Heart right ventricle (tissue), 16 donors: ENCODE results near the gene PNPLA6. TPM values are rescaled to one million over a fixed set of nuclear protein-coding genes. Genes with fewer than 3 reads are reported as not detected.

Experiments used
- ATAC-seq, 8 donors: fragments of 200-7000 bp; cut with Tn5 transposase; one replicate each; pipeline ENCODE4 v1.9.1; 2020; ENCODE audit warnings: mild to moderate bottlenecking in 8 of 8, moderate library complexity in 8 of 8, moderate number of reproducible peaks in 1 of 8
- DNase-seq, 2 donors: peaks; one replicate each; pipeline ENCODE4 v3.0.0-alpha.2; 2020
- H3K27ac ChIP-seq, 10 donors: fragments of 200-600 bp; sonication (generic) in 2 of 10; one replicate each; pipeline versions ENCODE4 v1.5.0 to v1.8.0; 2020 to 2022; ENCODE audit warnings: mild to moderate bottlenecking in 3 of 10
- H3K27me3 ChIP-seq, 7 donors: fragments of 200-600 bp; one replicate each; pipeline ENCODE4 v1.8.0; 2021 to 2022; ENCODE audit warnings: mild to moderate bottlenecking in 2 of 7
- H3K36me3 ChIP-seq, 9 donors: fragments of 200-600 bp; sonication (generic) in 1 of 9; one replicate each; pipeline versions ENCODE4 v1.5.0 to v1.8.0; 2020 to 2022; ENCODE audit warnings: mild to moderate bottlenecking in 2 of 9
- H3K4me1 ChIP-seq, 9 donors: fragments of 200-600 bp; sonication (generic) in 1 of 9; one replicate each; pipeline versions ENCODE4 v1.5.0 to v1.8.0; 2020 to 2022; ENCODE audit warnings: mild to moderate bottlenecking in 4 of 9
- H3K4me3 ChIP-seq, 10 donors: fragments of 200-600 bp; sonication (generic) in 2 of 10; one replicate each; pipeline versions ENCODE4 v1.5.0 to v1.8.0; 2020 to 2022; ENCODE audit warnings: mild to moderate bottlenecking in 7 of 10, moderate library complexity in 2 of 10
- H3K9me3 ChIP-seq, 11 donors: fragments of 200-600 bp in 10 of 11; sonication (generic) in 2 of 11; one replicate each; pipeline versions ENCODE4 v1.5.0 to v1.8.0; 2013 to 2022; ENCODE audit warnings: mild to moderate bottlenecking in 2 of 11, control low read depth in 1 of 11, moderate library complexity in 1 of 11
- CTCF ChIP-seq, 9 donors: fragments of 200-600 bp; sonication (generic) in 2 of 9; IDR thresholded peaks; one replicate each; pipeline versions ENCODE4 v1.5.0 to v1.8.0; 2021 to 2022; ENCODE audit warnings: antibody characterized with exemption in 9 of 9, mild to moderate bottlenecking in 5 of 9, moderate library complexity in 1 of 9
- WGBS, 2 donors: extraction: QIAGEN DNeasy Blood & Tissue Kit; methylation state at CpG; one replicate each; pipeline ENCODE4 v1.1.7; 2013; ENCODE audit warnings: inconsistent platforms in 1 of 2; 5-methylcytosine and 5-hydroxymethylcytosine counted together
- intact Hi-C, 10 donors: fragments of 100-400 bp; cut with DNase I; formaldehyde crosslinking; loops; one replicate each; pipeline versions ENCODE4 v1.11.1 to v1.14.2; 2022
- polyA plus RNA-seq, 2 donors: library from polyadenylated mRNA; stranded (reverse); fragments of 200-250 nt; gene quantifications; one replicate each; pipeline ENCODE4 v1.2.3, GENCODE V29; 2013
- total RNA-seq, 10 donors: library from RNA; stranded (reverse); fragmentation: NEBNext Ultra II Directional in 3 of 10; extraction: Animal tissue kit (Norgen Biotek cat#: 25700) in 3 of 10; gene quantifications; one replicate each; pipeline versions ENCODE4 v1.2.1 to v1.2.4, GENCODE V29; 2021 to 2023
- donor health status: Arrhythmogenic right ventricular cardiomyopathy.
- donor health status: ischemic (EF 13 %, LVEDD 7.1; RV severe dilation, severe dysfunction).
- donor health status: healthy with polysubstance abuse.
- donor health status: DM: no; HTN: yes; CAD: no.
- donor health status: DM: no; HTN: no; CAD: no.
- donor health status: ischemic (EF 25% LVEDD 6.9; RV normal size, moderate dysfunction).
- donor health status: ischemic (EF 25% LVEDD 5.7; RV mildly dilated, moderate dysfunction).
- donor health status: healthy.
- donor health status: DM: yes; HTN: yes; CAD: no.
- donor health status: Ischemic cardiomyopathy.
- donor health status: ischemic (EF 35%, LVEDD 5.7; RV mildly dilated, moderate dysfunction).
- donor health status: nonischemic (EF 11% LVEDD 7.7; RV severe dilation, severe dysfunction).
- donor health status: DM: yes; HTN: yes; CAD: no.
- donor health status: PGD.
- donor health status: ischemic (EF 29% LVEDD 5.4; RV normal size, mild dysfunction).
- donor health status: nonischemic (EF 23%, LVEDD 6.1; RV moderate dilation, normal function).

PNPLA6 gene
- total and polyA plus RNA-seq, 12 donors = 33.9 to 73.8 (median 41.6) TPM

GRCh38 chr19:7509625-7510024 lies 25.9 kb upstream of the PNPLA6 start:
- ATAC-seq (no peak), DNase-seq (no peak)
- Histone ChIP-seq H3K9me3 (no peaks in the 10 kb centered on the region), H3K27ac (no peak overlapping the region), H3K27me3 (peaks cover 0 to 15% (median 14%) of the 10 kb centered on the region in 7 donors), H3K4me1 (peaks cover 3 to 19% (median 8%) of the 10 kb centered on the region in 9 donors), H3K36me3 (no peaks in the 10 kb centered on the region), H3K4me3 (no peak overlapping the region)
- intact Hi-C loops = loop anchor here in 2 of 10 donors (1.0 to 10.0 kb wide), 2 partner anchors 14 to 115 kb away; no protein-coding TSS in a partner anchor
- 19 to 31% methylated on average over 3 of the region's 3 CpGs for WGBS, 2 donors
- TF ChIP-seq CTCF (IDR thresholded peaks at IDR 0.05) = no peak

GRCh38 chr19:7512400-7512851 lies 23.1 kb upstream of the PNPLA6 start:
- Histone ChIP-seq H3K27me3 (peaks cover 0 to 19% (median 0%) of the 10 kb centered on the region in 7 donors), H3K36me3 (no peaks in the 10 kb centered on the region), H3K9me3 (no peaks in the 10 kb centered on the region), H3K27ac (no peak overlapping the region), H3K4me1 (peaks cover 0 to 25% (median 10%) of the 10 kb centered on the region in 9 donors), H3K4me3 (no peak overlapping the region)
- ATAC-seq (no peak), DNase-seq (no peak)
- no peak for TF ChIP-seq CTCF (IDR thresholded peaks at IDR 0.05)
- intact Hi-C loops = loop anchor here in 1 of 10 donors (10.0 kb wide), 1 partner anchor 118 kb away; no protein-coding TSS in a partner anchor
- 40 to 53% methylated on average over 6 of the region's 6 CpGs for WGBS, 2 donors

GRCh38 chr19:7513809-7514642 lies 21.5 kb upstream of the PNPLA6 start:
- Histone ChIP-seq H3K27ac (no peak overlapping the region), H3K36me3 (peaks cover 0 to 1% (median 0%) of the 10 kb centered on the region in 9 donors), H3K4me3 (no peak overlapping the region), H3K4me1 (peaks cover 0 to 25% (median 10%) of the 10 kb centered on the region in 9 donors), H3K27me3 (peaks cover 0 to 19% (median 0%) of the 10 kb centered on the region in 7 donors), H3K9me3 (no peaks in the 10 kb centered on the region)
- no peak for TF ChIP-seq CTCF (IDR thresholded peaks at IDR 0.05)
- DNase-seq = no peak
- no peak for ATAC-seq
- intact Hi-C loops = loop anchor here in 2 of 10 donors (2.0 to 10.0 kb wide), 2 partner anchors 19 to 119 kb away; no protein-coding TSS in a partner anchor
- WGBS, 2 donors = 83 to 86% methylated on average over 5 of the region's 5 CpGs

GRCh38 chr19:7515110-7515644 lies 20.3 kb upstream of the PNPLA6 start:
- intact Hi-C loops = loop anchor here in 2 of 10 donors (2.0 to 10.0 kb wide), 2 partner anchors 20 to 120 kb away; no protein-coding TSS in a partner anchor
- Histone ChIP-seq H3K36me3 (peaks cover 0 to 13% (median 0%) of the 10 kb centered on the region in 9 donors), H3K4me3 (peak overlapping the region in 9 of 10 donors; percentile 26 to 64 (median 52)), H3K9me3 (no peaks in the 10 kb centered on the region), H3K4me1 (peaks cover 0 to 25% (median 10%) of the 10 kb centered on the region in 9 donors), H3K27me3 (peaks cover 0 to 19% (median 0%) of the 10 kb centered on the region in 7 donors), H3K27ac (peak overlapping the region; percentile 69 to 95 (median 87))
- ATAC-seq (peak in 7 of 8 donors; percentile 43 to 85 (median 46)), DNase-seq (peak in 1 of 2 donors; percentile 30)
- no peak for TF ChIP-seq CTCF (IDR thresholded peaks at IDR 0.05)
- WGBS, 2 donors = 57 to 61% methylated on average over 13 of the region's 13 CpGs
